ENCODE measurements around the gene SCFD2.

- no peak for TF ChIP-seq CTCF (IDR thresholded peaks at IDR 0.05; ENCODE audit: insufficient read depth, low read depth, low read length)
- TF ChIP-seq EZH2 (IDR thresholded peaks at IDR 0.05; ENCODE audit: insufficient read depth, low read length), result no peak
Measured at GRCh38 chr4:53094040-53094439, 271.8 kb downstream of the SCFD2 start.

Measured in astrocyte (in vitro differentiated cells and primary cell).